ENCODE results near the gene PLEKHA4. TPM values are rescaled to one million over a fixed set of nuclear protein-coding genes. Genes with fewer than 3 reads are reported as not detected.
A peak's percentile ranks its signal among the peaks of the same experiment; 100 is the strongest.

PLEKHA4 gene
- total and polyA plus RNA-seq, 9 of the 15 experiments (the other 6 are each of a cell fraction or from before 2014, with no cell fraction given), result 0.07 to 30.8 (median 11.4) TPM

DNA sequence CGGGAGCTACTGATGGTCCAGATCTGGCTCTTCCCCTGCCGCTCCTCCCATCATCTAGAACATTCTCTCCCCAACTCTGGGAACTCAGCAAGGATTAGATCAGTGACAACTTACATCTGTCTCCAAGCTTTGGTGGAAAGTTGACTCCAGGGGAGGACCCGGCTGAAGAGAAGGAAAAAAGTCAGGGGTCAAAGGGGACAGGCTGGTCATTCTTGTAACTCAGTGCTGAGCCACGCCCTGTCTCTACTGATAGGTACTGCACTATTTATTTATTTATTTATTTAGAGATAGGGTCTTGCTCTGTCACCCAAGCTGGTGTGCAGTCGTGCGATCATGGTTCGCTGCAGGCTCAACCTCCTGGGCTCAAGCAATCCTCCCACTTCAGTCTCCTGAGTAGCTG is 14.3 kb downstream of the PLEKHA4 start (continued):
- TF ChIP-seq CBX2 (IDR thresholded peaks at IDR 0.05; ENCODE audit: insufficient read depth, low read length, poor library complexity, severe bottlenecking) (no peak), TARDBP (IDR thresholded peaks at IDR 0.05) (no peak), OTX1 (CRISPR knock-in tag; IDR thresholded peaks at IDR 0.05) (no peak), TCFL5 (CRISPR knock-in tag; conservative IDR thresholded peaks at IDR 0.05) (no peak), HDAC1 (IDR thresholded peaks at IDR 0.05) (no peak), ZNF589 (CRISPR knock-in tag; IDR thresholded peaks at IDR 0.05; ENCODE audit: low read depth) (no peak), NR2C2 (CRISPR knock-in tag; IDR thresholded peaks at IDR 0.05) (no peak), NR2C2 (tag; IDR thresholded peaks at IDR 0.05) (peak; percentile 74), U2AF2 (optimal IDR thresholded peaks at IDR 0.05; ENCODE audit: low read depth, low read length) (no peak), NR2F6 (CRISPR knock-in tag; IDR thresholded peaks at IDR 0.05) (no peak)
- TF ChIP-seq, protein P1, sequence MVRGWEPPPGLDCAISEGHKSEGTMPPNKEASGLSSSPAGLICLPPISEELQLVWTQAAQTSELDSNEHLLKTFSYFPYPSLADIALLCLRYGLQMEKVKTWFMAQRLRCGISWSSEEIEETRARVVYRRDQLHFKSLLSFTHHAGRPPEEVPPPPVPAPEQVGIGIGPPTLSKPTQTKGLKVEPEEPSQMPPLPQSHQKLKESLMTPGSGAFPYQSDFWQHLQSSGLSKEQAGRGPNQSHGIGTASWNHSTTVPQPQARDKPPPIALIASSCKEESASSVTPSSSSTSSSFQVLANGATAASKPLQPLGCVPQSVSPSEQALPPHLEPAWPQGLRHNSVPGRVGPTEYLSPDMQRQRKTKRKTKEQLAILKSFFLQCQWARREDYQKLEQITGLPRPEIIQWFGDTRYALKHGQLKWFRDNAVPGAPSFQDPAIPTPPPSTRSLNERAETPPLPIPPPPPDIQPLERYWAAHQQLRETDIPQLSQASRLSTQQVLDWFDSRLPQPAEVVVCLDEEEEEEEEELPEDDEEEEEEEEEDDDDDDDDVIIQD (CRISPR knock-in tag; IDR thresholded peaks at IDR 0.05), result no peak

DNA sequence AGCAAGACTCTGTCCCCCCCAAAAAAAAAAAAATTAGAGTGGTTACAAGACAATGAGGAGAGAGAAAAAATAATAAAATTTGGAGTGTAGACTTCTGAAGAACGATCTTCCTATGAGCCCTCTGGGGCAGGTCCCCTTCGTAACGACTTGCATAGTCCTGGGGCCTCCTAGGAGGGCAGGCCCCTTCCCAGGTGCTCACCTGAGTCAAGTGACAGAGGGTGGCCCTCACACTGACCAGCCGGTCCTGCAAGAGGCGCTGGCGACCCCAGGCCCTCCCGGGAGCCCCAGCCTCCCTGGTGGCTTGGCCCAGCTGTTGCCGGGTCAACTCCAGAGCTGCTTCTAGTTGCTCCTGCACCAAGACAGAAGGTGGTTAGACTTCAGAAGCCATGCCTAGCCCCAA is 14.9 kb downstream of the PLEKHA4 start:
- Histone ChIP-seq H3K79me2 (ENCODE audit: control insufficient read depth, insufficient read depth, low read length) (no peaks in the 10 kb centered on the region; the same call in 2 of the 3 replicates), H3K27me3 (ENCODE audit: control insufficient read depth in 2 of 2, insufficient read depth in 2 of 2, low read length in 2 of 2) (no peaks in the 10 kb centered on the region), H3K4me2 (ENCODE audit: insufficient read depth, low read length) (no peak overlapping the region; the same call in 1 of the 2 replicates), H3K9me1 (ENCODE audit: control insufficient read depth, insufficient read depth, low read length) (no peaks in the 10 kb centered on the region), H3K4me1 (replicated peaks in 1 of 2; ENCODE audit: control insufficient read depth in 2 of 2, insufficient read depth in 2 of 2, low read length in 2 of 2) (peaks cover 21 to 26% of the 10 kb centered on the region in 2 experiments), H3K9ac (ENCODE audit: insufficient read depth in 1 of 2, low read depth in 2 of 2, low read length in 2 of 2) (peak overlapping the region in 1 of 2 experiments; percentile 72; a peak in 2 of 4 replicates), H3K9me3 (replicated peaks; ENCODE audit: control insufficient read depth, insufficient read depth, low read depth, low read length) (no peaks in the 10 kb centered on the region), H3K4me3 (no peak overlapping the region), H4K20me1 (replicated peaks; ENCODE audit: control insufficient read depth, insufficient read depth, low read length) (no peaks in the 10 kb centered on the region), H3K36me3 (ENCODE audit: control insufficient read depth, insufficient read depth, low read length) (no peaks in the 10 kb centered on the region; the same call in 2 of the 3 replicates), H2AFZ (ENCODE audit: low read depth, low read length) (no peak overlapping the region), H3K27ac (ENCODE audit: extremely low read depth, low read depth, low read length) (no peak overlapping the region)
- DNase-seq (ENCODE audit: extremely low read depth in 1 of 4, low spot score in 3 of 4), result no peak
- CTCF ChIA-PET (ENCODE audit: low intra/inter-chr PET ratio), result interaction anchor here (0.5 kb wide), 1 partner anchor 139 kb away, joined by 6 read pairs; no protein-coding TSS in a partner anchor
- no peak for FAIRE-seq
- no TSS peak for BruUV-seq (replicated peaks)
- intact Hi-C loops (cut with micrococcal nuclease), result no loop called here
- POLR2A ChIA-PET, result interaction anchor here (0.9 to 3.0 kb wide), 3 partner anchors 16 to 113 kb away, joined by 3 to 17 read pairs (median 16); partner anchors contain the start of gene FTL
- in situ Hi-C loops (cut with MboI), result no loop called here
- no peak for ATAC-seq
- 83% methylated on average over 7 of the region's 8 CpGs for WGBS (ENCODE audit: insufficient coverage, low coverage, missing lambda C conversion rate)
- TF ChIP-seq HIVEP1 (CRISPR knock-in tag; IDR thresholded peaks at IDR 0.05) (no peak), CCNT2 (IDR thresholded peaks at IDR 0.05; ENCODE audit: borderline replicate concordance, extremely low read depth, insufficient read length, low read depth, low read length) (no peak), FUS (optimal IDR thresholded peaks at IDR 0.05; ENCODE audit: low read depth, low read length) (no peak), HMGN3 (IDR thresholded peaks at IDR 0.05; ENCODE audit: borderline replicate concordance, extremely low read depth, insufficient read length, low read depth, low read length) (no peak), NFIC (IDR thresholded peaks at IDR 0.05) (no peak), ERF (CRISPR knock-in tag; IDR thresholded peaks at IDR 0.05) (no peak), ZNF3 (CRISPR knock-in tag; IDR thresholded peaks at IDR 0.05) (no peak)
- TF ChIP-seq, protein P2, sequence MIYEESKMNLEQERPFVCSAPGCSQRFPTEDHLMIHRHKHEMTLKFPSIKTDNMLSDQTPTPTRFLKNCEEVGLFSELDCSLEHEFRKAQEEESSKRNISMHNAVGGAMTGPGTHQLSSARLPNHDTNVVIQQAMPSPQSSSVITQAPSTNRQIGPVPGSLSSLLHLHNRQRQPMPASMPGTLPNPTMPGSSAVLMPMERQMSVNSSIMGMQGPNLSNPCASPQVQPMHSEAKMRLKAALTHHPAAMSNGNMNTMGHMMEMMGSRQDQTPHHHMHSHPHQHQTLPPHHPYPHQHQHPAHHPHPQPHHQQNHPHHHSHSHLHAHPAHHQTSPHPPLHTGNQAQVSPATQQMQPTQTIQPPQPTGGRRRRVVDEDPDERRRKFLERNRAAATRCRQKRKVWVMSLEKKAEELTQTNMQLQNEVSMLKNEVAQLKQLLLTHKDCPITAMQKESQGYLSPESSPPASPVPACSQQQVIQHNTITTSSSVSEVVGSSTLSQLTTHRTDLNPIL (CRISPR knock-in tag; IDR thresholded peaks at IDR 0.05), result no peak
- TF ChIP-seq, protein P3, sequence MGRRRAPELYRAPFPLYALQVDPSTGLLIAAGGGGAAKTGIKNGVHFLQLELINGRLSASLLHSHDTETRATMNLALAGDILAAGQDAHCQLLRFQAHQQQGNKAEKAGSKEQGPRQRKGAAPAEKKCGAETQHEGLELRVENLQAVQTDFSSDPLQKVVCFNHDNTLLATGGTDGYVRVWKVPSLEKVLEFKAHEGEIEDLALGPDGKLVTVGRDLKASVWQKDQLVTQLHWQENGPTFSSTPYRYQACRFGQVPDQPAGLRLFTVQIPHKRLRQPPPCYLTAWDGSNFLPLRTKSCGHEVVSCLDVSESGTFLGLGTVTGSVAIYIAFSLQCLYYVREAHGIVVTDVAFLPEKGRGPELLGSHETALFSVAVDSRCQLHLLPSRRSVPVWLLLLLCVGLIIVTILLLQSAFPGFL (CRISPR knock-in tag; IDR thresholded peaks at IDR 0.05), result no peak
